Measurements from ENCODE around the gene PRKAG2.
"Not testable (repeated sequence)": the region's sequence is repeated elsewhere in the genome, so short reads cannot be mapped to it uniquely, and the experiment has no call there.

Gene PRKAG2

DNA sequence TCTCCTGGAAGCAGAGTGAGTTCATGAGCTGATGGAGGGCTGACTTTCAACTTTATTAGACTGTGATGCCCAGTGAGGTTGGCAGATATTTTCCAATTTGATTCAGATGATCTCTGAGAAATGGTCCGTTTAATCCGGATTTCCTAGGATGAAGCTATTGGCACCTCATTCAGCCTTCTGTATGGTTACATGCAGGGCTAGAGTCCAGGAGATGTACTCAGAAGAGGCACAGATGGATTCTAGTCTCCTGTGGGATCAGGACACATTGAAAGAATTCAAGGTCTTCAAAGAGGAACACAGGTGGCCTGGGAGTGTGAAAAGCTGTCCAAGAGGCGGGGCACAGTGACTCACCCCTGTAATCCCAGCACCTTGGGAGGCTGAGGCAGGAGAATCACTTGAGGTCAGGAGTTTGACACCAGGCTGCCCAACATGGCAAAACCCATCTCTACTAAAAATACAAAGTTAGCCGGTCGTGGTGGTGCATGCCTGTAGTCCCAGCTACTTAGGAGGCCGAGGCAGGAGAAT, 334.2 kb downstream of the PRKAG2 start:
- TF ChIP-seq, protein P1, sequence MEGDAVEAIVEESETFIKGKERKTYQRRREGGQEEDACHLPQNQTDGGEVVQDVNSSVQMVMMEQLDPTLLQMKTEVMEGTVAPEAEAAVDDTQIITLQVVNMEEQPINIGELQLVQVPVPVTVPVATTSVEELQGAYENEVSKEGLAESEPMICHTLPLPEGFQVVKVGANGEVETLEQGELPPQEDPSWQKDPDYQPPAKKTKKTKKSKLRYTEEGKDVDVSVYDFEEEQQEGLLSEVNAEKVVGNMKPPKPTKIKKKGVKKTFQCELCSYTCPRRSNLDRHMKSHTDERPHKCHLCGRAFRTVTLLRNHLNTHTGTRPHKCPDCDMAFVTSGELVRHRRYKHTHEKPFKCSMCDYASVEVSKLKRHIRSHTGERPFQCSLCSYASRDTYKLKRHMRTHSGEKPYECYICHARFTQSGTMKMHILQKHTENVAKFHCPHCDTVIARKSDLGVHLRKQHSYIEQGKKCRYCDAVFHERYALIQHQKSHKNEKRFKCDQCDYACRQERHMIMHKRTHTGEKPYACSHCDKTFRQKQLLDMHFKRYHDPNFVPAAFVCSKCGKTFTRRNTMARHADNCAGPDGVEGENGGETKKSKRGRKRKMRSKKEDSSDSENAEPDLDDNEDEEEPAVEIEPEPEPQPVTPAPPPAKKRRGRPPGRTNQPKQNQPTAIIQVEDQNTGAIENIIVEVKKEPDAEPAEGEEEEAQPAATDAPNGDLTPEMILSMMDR (IDR thresholded peaks at IDR 0.05; ENCODE audit: low read depth, low read length): no peak
- no peak overlapping the region for H3K4me3 ChIP-seq (ENCODE audit: low read depth, low read length)

DNA sequence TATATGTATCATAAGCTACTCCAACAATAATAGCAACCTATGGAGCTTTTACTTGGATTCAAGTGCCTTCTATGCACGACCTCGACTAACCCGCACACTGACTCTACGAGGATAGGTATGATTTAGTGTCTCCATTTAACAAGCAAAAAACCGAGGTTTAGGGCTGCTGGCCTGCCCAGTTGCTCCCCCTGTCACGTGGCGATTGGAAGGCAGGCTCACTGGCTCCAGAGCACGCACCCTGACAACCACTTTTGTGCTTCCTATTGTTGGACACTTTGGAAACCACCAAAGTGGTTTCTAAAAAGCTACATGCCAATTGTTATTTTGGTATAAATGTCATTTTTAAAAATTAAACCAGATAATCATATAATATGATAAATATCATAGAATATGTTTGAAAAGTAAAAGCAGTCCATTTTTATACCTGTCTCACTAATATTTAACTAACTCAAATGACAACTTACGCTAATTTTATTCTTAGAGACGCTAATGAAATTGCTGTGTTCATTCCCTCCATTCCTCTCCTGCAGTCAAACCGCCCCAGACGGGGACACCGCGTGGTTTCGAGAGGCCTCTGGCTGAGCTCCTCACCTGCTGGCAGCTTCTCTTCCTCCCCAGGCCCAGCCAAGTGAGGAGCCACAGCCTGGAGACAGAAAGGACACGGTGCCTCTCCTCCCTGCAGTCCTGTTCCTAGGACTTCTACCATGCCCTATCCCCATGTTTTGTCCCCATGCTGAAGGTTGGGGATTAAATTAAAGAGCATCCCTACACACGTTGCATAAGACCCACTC, 335.0 kb downstream of the PRKAG2 start:
- TF ChIP-seq, protein P1 (IDR thresholded peaks at IDR 0.05; ENCODE audit: low read depth, low read length): no peak

DNA sequence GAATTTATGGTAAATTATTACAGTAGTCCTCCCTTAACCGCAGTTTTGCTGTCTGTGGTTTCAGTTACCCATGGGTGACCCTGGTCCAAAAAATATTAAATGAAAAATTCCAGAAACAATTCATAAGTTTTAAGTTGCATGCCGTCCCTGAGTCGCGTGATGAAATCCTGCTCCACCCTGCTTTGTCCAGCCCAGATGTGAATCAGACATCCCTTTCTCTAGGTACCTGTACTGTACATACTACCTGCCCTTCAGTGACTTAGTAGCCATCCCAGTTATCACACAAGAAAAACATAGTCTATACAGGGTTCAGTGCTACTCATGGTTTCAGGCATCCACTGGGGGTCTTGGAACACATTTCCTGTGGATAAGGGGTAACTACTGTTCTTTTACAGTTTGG, 336.8 kb downstream of the PRKAG2 start:
- TF ChIP-seq, protein P1 (IDR thresholded peaks at IDR 0.05; ENCODE audit: low read depth, low read length): no peak
- H3K4me3 ChIP-seq (ENCODE audit: low read depth, low read length): no peak overlapping the region

More for the DNA sequence above, 335.0 kb downstream of the PRKAG2 start:
- H3K4me3 ChIP-seq (ENCODE audit: low read depth, low read length): no peak overlapping the region

DNA sequence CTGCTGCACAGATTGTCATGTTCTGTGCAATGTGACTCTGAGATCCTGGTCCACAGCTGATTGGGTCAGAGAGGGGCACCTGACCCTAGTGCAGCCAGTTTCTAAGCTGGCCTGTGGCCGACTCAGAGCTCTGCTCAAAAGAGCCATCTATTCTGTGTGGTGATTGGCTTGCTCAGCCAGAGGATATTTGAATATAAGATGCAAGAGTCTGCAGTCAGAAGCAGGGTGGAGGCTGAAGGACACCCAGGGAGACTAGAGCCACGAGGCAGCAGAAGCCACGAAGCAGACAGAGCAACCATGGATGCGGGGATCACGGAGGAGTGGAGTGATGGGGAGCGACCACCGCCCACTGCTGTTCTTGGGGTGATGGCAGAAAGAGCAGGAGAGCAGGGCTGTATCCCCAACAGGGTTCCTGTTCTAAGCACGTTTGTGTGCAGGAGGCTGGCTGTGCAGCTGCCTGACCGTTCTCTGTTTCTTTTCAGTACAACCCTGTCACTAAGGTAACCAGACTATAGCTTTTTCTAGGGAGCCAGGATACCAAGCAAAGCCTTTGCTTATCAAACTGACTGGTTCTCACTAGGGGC, 337.7 kb downstream of the PRKAG2 start:
- no peak overlapping the region for H3K4me3 ChIP-seq (ENCODE audit: low read depth, low read length)
- TF ChIP-seq, protein P1 (IDR thresholded peaks at IDR 0.05; ENCODE audit: low read depth, low read length): no peak

DNA sequence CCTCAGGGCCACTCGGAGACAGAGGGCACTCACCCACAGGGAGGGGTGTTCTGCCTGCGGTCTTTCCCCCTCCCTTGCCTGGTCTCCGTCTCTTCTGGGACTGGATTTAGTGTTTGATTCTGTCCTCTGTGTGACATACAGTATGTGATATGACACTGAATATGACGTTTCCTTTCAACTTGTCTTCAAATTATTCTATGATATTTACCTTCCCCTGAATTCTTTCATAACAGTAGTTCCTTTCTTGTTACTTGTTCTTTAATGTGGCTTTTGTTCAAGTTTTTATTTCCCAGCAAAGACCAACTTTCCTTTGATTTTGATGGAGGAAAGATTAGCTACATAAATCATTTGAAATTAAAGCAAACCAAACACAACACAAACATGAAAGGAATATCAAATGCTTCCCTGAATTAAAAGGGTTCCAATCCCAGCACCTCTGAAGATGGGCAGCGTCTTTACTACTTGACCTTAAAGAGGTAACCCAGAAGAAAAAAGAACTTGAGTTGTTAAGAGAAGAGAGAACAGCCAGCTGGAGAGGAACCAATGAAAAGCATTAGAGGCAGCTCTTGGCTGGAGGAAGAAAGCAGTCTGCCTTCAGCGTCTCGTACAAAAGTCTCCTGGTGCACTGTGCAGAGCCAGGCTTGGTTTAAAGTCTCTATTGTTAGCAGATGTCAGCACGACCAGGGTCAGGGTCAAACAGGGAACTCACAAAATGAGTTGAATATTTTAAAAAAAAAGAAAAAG, 338.9 kb downstream of the PRKAG2 start:
- TF ChIP-seq, protein P1 (IDR thresholded peaks at IDR 0.05; ENCODE audit: low read depth, low read length): no peak
- H3K4me3 ChIP-seq (ENCODE audit: low read depth, low read length): no peak overlapping the region

DNA sequence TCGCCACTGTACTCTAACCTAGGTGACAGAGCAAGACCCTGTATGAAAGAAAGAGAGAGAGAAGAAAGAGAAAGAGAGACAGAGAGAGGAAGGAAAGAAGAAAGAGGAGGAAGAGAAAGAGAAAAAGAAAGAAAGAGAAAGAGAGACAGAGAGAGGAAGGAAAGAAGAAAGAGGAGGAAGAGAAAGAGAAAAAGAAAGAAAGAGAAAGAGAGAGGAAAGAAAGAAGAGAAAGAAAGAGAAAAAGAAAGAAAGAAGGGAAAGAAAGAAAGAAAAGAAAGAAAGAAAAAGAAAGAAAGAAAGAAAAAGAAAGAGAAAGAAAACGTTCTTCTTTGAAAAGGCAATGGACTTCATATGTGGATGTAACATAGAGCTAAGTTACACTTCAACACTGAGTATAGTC, 340.7 kb downstream of the PRKAG2 start:
- H3K4me3 ChIP-seq (ENCODE audit: low read depth, low read length): not testable (repeated sequence)

DNA sequence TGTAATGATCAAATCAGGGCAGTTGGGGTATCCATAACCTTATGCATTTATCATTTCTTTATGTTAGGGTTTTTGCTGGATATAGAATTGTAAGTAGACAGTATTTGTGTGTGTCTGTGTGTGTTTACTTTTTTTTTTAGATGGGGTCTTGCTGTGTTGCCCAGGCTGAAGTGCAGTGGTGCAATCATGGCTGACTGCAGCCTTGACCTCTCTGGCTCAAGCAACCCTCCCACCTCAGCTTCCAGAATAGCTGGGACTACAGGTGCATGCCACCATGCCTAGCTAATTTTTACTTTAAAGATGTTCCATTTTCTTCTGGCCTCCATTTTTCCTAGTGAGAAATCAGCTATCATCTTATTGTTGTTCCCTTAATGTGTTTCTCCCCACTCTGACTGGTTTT, 347.1 kb downstream of the PRKAG2 start:
- TF ChIP-seq, protein P1 (IDR thresholded peaks at IDR 0.05; ENCODE audit: low read depth, low read length): no peak

More for the DNA sequence above, 347.1 kb downstream of the PRKAG2 start:
- H3K4me3 ChIP-seq (ENCODE audit: low read depth, low read length): no peak overlapping the region

All from WI38 (cell line).